SK-N-DZ (cell line): ENCODE results near the gene CCDC180. TPM values are rescaled to one million over a fixed set of nuclear protein-coding genes. Genes with fewer than 3 reads are reported as not detected.
"Not testable (repeated sequence)": the region's sequence is repeated elsewhere in the genome, so short reads cannot be mapped to it uniquely, and the experiment has no call there.

Source experiments
- DNase-seq: peaks from one replicate; pipeline ENCODE4 v3.0.0-alpha.2; 2015; ENCODE audit warnings: low spot score
- polyA plus RNA-seq, 2 experiments: library from polyadenylated mRNA; depleted of rRNA; stranded (reverse); fragments of >200 nt; gene quantifications; 2 replicates each; pipeline ENCODE4 v1.2.3, GENCODE V29; 2014

CCDC180 gene
- 2.4 and 2.7 TPM in 2 replicates for polyA plus RNA-seq (2014; cell fraction: cytosol; rRNA removed)
- 19.1 and 22.7 TPM in 2 replicates for polyA plus RNA-seq (2014; cell fraction: nucleus; rRNA removed)

DNA sequence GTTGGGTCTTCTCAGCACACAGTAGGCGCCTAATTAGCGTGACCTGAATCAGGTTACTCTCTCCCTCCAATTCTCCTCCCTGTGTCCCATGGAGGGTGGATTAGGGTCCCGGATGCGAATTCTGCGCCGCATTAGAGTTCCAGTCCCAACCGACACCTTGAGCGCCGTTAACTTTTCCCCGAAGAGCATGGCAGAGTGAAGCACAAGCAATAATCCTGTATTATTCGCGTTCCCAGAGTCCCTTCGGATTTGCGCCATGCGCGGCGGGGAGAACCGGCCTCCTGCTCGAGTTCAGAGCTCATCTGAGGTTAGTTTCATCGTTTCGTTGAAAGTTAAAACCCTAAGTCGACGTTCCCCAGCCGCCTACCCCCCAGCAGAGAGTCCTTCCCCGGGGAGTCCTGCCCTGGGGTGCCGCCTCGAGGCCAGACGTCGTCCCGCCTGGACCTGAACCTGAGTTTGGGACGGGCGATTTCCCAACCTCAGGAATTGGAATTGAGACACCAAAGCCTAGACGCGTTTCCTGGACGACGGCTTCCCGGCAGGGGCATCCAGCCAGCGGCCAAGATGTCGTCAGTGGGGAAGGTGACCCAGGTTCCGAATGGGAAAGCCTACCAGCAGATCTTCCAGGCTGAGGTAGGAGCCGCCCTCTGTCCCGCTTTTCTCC lies at the start of gene CCDC180:
Gene CCDC180 (plus strand): TSS at position 160 of the 664 bp plus-strand sequence. CDS start 405 bp downstream, at position 565.
- no peak for DNase-seq

DNA sequence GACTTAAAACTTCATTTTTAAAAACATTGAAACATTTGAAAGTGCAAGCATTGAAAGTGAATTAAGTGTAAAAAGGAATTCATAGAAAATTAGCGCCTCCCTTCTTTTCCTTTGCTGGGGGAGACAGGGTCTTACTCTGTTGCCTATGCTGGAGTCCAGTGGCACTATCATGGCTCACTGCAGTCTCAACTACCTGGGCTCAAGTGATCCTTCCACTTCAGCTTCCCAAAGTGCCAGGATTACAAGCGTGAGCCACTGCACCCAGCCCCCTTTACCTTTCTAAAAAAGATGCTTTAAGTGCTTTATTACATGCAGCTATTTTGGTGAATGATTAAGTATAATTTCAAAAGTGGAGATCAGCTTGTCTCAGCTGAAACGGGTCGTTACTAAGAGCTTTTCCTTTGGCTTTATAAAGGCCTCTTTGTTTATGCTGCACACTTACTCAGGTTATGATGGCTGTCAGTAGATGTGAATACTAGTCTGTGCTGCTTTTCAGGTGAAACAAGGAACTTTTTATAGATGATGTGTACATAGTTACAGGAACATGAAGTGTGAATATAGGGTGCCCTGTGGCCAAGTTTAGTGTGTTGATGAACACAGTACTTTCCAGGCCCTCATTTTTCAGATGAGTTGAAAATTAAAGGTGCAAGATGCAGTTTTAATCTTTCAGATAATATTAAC lies 47.5 kb upstream of the CCDC180 start:
- DNase-seq, result not testable (repeated sequence)

DNA sequence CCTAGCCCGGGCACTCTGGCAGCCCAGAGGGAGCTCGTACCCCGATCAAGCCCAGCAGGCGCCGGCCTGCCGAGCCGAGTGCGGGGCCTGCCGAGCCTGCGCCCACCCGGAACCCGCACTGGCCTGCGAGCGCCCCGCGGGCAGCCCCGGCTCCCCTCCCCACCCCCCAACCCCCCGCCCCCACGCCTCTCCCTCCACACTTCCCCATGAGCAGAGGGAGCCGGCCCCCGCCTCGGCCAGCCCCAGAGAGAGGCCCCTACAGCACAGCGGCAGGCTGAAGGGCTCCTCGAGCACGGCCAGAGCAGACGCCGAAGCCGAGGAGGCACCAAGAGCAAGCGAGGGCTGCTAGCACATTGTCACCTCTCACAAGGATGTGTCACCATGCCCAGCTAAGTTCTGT lies 36.2 kb upstream of the CCDC180 start:
- no peak for DNase-seq

- DNase-seq, result no peak
Observed at GRCh38 chr9:97272072-97272471, 35.4 kb upstream of the CCDC180 start.

DNA sequence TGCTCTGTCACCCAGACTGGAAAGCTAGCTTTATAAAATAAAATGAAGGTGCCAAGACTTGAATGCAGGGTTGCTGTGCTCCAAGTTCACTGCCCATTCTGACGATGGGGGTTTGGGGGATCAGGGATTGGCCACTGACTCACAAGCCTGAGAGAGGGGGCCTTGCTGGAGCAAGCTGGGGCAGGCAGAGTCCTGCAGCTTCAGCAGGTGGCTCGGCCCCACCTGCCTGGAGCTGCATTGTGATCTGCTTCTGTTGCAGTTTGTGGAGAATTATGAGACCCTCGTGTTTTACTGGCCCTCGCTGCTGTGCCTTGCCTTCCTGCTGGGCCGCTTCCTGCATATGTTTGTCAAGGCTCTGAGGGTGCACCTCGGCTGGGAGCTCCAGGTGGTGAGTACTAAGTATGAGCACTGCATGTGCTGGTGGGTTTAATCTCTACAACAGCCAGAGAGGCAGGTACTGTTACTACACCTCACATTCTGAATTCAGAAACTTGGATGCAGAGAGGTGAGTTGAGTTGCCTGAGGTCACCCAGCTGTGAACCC lies 31.1 kb upstream of the CCDC180 start:
- no peak for DNase-seq

DNA sequence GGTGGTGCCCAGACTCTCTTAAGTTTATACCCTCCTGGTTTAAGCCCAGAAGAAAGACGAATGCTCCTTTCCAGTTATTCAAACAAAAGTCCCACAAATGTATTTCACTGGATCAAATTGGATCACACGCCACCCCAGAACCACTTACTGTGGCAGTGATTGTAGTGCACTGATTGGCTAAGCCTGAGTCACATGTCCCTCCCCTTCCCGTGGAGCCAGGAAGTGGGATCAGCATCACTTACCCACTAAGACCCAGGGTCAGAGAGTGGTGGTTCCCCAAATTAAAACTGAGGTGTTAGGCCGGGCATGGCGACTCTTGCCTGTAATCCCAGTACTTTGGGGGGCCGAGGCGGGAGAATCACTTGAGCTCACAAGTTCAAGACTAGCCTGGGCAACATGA lies 29.5 kb upstream of the CCDC180 start:
- DNase-seq, result no peak

GRCh38 chr9:97280755-97281330 lies 26.6 kb upstream of the CCDC180 start:
- no peak for DNase-seq

GRCh38 chr9:97283768-97284167 lies 23.7 kb upstream of the CCDC180 start:
- no peak for DNase-seq

DNA sequence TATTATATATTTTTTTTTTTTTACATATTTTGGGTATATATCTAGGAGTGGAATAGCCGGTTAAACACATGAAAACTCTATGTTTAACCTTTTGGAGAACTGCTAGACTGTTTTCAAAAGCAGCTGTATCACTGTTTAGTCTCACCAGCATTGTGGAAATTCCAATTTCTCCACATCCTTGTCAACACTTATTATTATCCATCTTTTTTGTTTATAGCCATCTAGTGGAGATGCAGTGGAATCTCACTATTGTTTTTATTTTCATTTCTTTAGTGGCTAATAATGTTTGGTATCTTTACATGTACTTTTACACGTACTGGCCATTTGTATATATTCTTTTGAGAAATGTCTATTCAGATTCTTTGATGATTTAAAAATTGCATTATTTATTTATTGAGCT lies 22.7 kb upstream of the CCDC180 start:
- no peak for DNase-seq

- DNase-seq, result no peak
Observed at GRCh38 chr9:97292200-97292599, 15.3 kb upstream of the CCDC180 start.

DNA sequence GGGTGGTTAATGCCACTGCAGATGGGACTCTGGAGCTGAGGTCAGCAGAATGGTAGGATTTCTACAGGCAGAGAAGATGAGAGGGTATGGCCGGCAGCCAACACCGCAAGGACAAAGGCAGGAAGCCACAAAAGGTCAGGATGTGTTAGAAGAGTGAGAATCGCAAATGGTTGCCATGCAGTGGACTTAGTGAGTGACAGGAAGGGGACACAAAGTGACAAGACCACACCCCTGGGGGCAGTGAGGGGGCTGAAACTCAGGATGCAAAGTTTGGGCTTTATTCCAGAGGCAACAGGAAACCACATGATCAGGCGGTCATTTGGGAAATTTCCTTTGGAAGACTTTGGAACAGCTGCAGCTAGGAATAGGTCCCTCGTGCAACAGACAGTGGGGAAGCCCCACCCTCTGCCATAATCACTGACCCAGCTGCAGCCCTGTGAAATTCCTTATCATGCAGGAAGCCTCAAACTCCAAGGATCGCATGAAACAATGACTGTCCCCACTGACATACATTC lies 14.2 kb upstream of the CCDC180 start:
- DNase-seq, result no peak

DNA sequence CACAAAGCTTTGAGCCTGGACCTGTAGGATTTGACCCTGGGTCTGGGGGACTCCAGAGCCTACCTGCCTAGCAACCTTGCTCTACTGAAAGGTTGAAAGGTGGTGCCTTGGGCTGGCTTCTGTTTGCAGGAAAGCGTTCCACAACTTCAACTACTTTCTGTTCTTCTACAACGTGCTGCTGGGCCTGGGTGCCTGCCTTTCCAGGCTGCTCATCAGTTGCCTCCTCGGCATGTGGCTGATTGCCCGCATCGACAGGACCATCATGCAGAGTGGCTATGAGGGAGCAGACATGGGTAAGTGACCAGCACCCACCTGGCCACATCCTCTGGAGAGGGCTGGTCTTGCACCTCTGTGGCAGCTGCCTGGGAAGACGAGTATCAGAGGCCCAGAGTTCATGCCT lies 13.6 kb upstream of the CCDC180 start:
- no peak for DNase-seq

- DNase-seq, result no peak
Observed at GRCh38 chr9:97297889-97298288, 9.6 kb upstream of the CCDC180 start.

DNA sequence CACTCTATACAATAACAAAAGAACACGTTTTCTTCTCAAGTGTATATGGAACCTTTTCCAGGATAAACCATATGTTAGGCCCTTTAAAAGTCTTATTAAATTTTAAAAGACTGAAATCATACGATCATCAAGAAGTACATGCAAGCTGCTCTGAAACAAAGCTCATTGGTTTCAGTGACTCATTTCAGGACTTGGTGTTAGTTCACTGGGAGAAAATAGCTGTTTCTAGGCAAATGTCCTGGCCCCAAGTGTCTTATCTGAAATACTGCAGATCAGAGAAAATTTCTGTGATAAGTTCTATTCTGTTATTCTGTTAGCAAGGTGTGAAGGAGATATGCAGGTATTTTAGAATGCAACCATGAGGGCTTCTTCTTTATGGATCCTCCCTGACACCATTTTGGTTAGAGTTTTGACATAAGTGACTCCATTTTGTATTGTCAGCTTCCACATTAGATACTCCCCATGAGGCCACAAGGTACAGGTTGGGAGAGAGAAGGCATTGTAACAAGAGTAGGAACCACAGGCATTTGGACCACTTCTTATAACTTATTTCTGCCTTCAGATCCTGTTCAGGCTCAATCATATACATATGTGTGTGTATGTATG lies 7.5 kb upstream of the CCDC180 start:
- DNase-seq, result no peak

GRCh38 chr9:97300586-97300985 lies 6.9 kb upstream of the CCDC180 start:
- DNase-seq, result no peak

GRCh38 chr9:97301974-97302373 lies 5.5 kb upstream of the CCDC180 start:
- no peak for DNase-seq

DNA sequence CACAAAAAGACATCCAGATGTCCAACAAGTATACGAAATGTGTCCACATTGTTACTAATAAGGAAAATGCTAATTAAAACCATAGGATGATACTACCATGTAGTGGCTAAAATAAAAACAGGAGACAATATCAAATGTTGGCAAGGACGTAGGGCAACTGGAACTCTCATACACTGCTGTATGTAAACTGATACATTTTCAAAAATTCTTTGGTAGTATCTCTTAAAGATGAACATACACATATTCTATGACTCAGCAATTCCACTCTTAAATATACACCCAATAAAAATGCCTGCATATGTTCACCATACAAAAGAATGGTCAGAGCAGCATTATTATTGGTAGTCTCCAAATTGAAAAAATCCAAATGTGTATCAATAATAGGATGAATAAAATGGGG lies 2.9 kb upstream of the CCDC180 start:
- no peak for DNase-seq

DNA sequence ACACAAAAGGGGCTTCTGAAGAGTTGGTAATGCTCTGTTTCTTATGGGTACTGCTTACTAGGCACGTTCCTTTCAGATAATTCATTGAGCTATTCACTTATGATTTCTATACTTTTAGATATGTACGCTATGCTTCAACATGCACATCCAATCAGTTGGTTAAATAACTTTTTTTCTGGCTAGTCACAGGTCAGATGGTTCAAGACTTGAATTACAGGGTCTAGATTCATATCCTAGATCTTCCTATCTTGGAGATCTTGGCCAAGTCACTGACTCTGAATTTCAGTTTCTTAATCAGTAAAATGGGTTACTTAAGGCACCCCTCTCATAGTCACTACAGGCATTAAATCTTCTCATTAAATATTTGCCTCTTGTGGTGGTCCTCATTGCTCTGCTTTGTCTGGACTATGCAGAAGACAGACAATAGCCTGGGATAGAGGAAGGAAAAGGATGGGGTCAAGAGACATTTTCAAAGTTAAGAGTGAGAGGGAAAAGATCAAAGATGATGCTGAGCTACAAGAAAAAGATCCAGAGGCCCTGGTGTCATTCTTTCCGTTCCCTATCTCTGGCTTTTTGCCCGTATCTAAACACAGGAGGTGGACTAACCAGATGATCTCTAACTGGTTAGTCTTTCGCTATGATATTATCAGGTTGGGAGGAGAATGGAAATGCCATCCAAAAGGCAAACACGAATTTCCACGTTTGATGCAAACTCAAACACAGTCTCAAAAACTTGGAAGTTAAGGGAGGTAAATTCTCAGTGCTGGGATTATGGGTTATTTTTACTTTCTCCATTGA lies 1.8 kb upstream of the CCDC180 start:
- DNase-seq, result no peak

- peak; percentile 27 for DNase-seq
Observed at GRCh38 chr9:97307091-97307490, 368 bp upstream of the CCDC180 start.

DNA sequence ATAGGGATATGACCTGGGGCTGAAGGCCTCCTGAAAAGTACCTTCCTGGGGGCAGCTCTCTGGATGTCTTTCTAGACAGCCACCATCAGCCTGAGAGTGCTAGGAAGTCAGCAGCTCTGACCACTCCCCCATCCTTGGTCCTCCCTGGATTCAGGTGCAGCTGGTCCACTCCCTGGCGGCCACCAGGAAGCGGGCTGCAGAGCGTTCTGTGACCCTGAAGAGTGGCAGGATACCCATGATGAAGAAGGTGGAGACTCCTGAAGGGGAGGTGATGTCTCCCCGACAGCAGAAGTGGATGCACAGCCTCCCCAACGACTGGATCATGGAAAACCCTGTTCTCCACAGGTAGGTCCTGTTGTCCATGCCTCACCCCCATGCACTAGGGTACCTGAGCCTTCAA lies 1.8 kb downstream of the CCDC180 start:
- DNase-seq, result no peak

DNA sequence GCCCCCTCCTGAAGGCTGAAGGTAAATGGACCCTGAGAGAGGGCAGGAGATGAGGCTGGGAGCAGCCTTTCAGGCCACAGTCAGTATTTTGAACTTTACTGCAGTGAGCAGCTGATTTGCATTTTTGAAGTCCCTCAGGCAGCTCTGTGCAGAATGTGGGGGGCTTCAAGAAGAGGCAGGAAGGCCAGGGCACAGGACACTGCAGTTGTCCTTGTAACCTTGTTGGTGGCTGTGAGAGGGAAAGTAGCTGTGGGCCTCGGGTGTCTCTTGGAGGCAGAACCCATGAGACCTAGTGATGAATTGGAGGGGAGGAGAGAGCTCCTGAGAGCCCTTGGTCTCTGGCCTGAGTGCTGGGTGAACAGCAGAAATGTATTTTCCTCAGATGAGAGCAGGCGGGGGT lies 2.6 kb downstream of the CCDC180 start:
- DNase-seq, result no peak
